GM18868 (cell line): ENCODE data around the gene AP5B1.
"Not testable (repeated sequence)": the region's sequence is repeated elsewhere in the genome, so short reads cannot be mapped to it uniquely, and the experiment has no call there.

ENCODE experiments used
- ATAC-seq: cut with Tn5 transposase; IDR thresholded peaks from one replicate; pipeline ENCODE4 v1.9.1; 2021; ENCODE audit warnings: mild to moderate bottlenecking, moderate library complexity; ENCODE audit not compliant: unreplicated experiment

The AP5B1 gene

GRCh38 chr11:65767806-65768205 is 13.0 kb downstream of the AP5B1 start:
- not testable (repeated sequence) for ATAC-seq

- ATAC-seq = no peak
Measured at GRCh38 chr11:65767406-65767805, 13.4 kb downstream of the AP5B1 start.

- no peak for ATAC-seq
Measured at GRCh38 chr11:65766535-65766934, 14.2 kb downstream of the AP5B1 start.

- no peak for ATAC-seq
Measured at GRCh38 chr11:65764434-65764833, 16.3 kb downstream of the AP5B1 start.

GRCh38 chr11:65762816-65763215 is 18.0 kb downstream of the AP5B1 start:
- ATAC-seq = not testable (repeated sequence)

GRCh38 chr11:65762169-65762568 is 18.6 kb downstream of the AP5B1 start:
- ATAC-seq = not testable (repeated sequence)

- ATAC-seq = no peak
Measured at GRCh38 chr11:65745049-65745448, 35.7 kb downstream of the AP5B1 start.

- no peak for ATAC-seq
Measured at GRCh38 chr11:65744699-65745042, 36.1 kb downstream of the AP5B1 start.

- no peak for ATAC-seq
Measured at GRCh38 chr11:65744026-65744698, 36.6 kb downstream of the AP5B1 start.

- ATAC-seq = no peak
Measured at GRCh38 chr11:65743681-65744025, 37.1 kb downstream of the AP5B1 start.

GRCh38 chr11:65742353-65742752 is 38.4 kb downstream of the AP5B1 start:
- ATAC-seq = no peak

GRCh38 chr11:65741185-65741584 is 39.6 kb downstream of the AP5B1 start:
- ATAC-seq = no peak

- no peak for ATAC-seq
Measured at GRCh38 chr11:65739022-65739421, 41.8 kb downstream of the AP5B1 start.

GRCh38 chr11:65736810-65737209 is 44.0 kb downstream of the AP5B1 start:
- ATAC-seq = no peak

GRCh38 chr11:65735111-65735510 is 45.7 kb downstream of the AP5B1 start:
- not testable (repeated sequence) for ATAC-seq

- no peak for ATAC-seq
Measured at GRCh38 chr11:65730461-65730860, 50.3 kb downstream of the AP5B1 start.

- ATAC-seq = no peak
Measured at GRCh38 chr11:65727865-65728264, 52.9 kb downstream of the AP5B1 start.

GRCh38 chr11:65726660-65727059 is 54.1 kb downstream of the AP5B1 start:
- ATAC-seq = no peak
